Measurements from ENCODE around the gene SNX5. TPM values are rescaled to one million over a fixed set of nuclear protein-coding genes. Genes with fewer than 3 reads are reported as not detected.

Gene SNX5
- total and polyA plus RNA-seq, 2 of the 13 experiments (the other 11 are each of a cell fraction or from before 2014, with no cell fraction given) = 664 to 1,040 TPM

- TF ChIP-seq HNF4G (IDR thresholded peaks at IDR 0.05; ENCODE audit: borderline replicate concordance, low read depth, low read length) (peak; percentile 51; the same call in 1 of the 2 replicates), HNF4G (CRISPR knock-in tag; IDR thresholded peaks at IDR 0.05; ENCODE audit: borderline replicate concordance, low read depth) (no peak), ZNF570 (CRISPR knock-in tag; IDR thresholded peaks at IDR 0.05; ENCODE audit: borderline replicate concordance) (no peak), ZNF792 (CRISPR knock-in tag; IDR thresholded peaks at IDR 0.05) (no peak), FOXP1 (IDR thresholded peaks at IDR 0.05) (no peak), FOXP1 (CRISPR knock-in tag; IDR thresholded peaks at IDR 0.05) (0 out of 2 replicates have a peak, but pooled peaks have one; percentile 24), FLYWCH1 (CRISPR knock-in tag; IDR thresholded peaks at IDR 0.05) (no peak), CHCHD3 (CRISPR knock-in tag; IDR thresholded peaks at IDR 0.05) (no peak), CREM (IDR thresholded peaks at IDR 0.05) (no peak), CREM (CRISPR knock-in tag; IDR thresholded peaks at IDR 0.05) (no peak), FOXK2 (IDR thresholded peaks at IDR 0.05) (no peak), TEAD2 (CRISPR knock-in tag; IDR thresholded peaks at IDR 0.05) (0 out of 2 replicates have a peak, but pooled peaks have one; percentile 39), ZNF235 (CRISPR knock-in tag; IDR thresholded peaks at IDR 0.05; ENCODE audit: borderline replicate concordance) (no peak), ZNF317 (CRISPR knock-in tag; IDR thresholded peaks at IDR 0.05) (no peak), IKZF5 (CRISPR knock-in tag; IDR thresholded peaks at IDR 0.05) (0 out of 2 replicates have a peak, but pooled peaks have one; percentile 43)
- TF ChIP-seq, protein P1, sequence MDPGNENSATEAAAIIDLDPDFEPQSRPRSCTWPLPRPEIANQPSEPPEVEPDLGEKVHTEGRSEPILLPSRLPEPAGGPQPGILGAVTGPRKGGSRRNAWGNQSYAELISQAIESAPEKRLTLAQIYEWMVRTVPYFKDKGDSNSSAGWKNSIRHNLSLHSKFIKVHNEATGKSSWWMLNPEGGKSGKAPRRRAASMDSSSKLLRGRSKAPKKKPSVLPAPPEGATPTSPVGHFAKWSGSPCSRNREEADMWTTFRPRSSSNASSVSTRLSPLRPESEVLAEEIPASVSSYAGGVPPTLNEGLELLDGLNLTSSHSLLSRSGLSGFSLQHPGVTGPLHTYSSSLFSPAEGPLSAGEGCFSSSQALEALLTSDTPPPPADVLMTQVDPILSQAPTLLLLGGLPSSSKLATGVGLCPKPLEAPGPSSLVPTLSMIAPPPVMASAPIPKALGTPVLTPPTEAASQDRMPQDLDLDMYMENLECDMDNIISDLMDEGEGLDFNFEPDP (CRISPR knock-in tag; conservative IDR thresholded peaks at IDR 0.05) = no peak
- TF ChIP-seq, protein P2, sequence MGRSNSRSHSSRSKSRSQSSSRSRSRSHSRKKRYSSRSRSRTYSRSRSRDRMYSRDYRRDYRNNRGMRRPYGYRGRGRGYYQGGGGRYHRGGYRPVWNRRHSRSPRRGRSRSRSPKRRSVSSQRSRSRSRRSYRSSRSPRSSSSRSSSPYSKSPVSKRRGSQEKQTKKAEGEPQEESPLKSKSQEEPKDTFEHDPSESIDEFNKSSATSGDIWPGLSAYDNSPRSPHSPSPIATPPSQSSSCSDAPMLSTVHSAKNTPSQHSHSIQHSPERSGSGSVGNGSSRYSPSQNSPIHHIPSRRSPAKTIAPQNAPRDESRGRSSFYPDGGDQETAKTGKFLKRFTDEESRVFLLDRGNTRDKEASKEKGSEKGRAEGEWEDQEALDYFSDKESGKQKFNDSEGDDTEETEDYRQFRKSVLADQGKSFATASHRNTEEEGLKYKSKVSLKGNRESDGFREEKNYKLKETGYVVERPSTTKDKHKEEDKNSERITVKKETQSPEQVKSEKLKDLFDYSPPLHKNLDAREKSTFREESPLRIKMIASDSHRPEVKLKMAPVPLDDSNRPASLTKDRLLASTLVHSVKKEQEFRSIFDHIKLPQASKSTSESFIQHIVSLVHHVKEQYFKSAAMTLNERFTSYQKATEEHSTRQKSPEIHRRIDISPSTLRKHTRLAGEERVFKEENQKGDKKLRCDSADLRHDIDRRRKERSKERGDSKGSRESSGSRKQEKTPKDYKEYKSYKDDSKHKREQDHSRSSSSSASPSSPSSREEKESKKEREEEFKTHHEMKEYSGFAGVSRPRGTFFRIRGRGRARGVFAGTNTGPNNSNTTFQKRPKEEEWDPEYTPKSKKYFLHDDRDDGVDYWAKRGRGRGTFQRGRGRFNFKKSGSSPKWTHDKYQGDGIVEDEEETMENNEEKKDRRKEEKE (IDR thresholded peaks at IDR 0.05) = no peak
- TF ChIP-seq, protein P3, sequence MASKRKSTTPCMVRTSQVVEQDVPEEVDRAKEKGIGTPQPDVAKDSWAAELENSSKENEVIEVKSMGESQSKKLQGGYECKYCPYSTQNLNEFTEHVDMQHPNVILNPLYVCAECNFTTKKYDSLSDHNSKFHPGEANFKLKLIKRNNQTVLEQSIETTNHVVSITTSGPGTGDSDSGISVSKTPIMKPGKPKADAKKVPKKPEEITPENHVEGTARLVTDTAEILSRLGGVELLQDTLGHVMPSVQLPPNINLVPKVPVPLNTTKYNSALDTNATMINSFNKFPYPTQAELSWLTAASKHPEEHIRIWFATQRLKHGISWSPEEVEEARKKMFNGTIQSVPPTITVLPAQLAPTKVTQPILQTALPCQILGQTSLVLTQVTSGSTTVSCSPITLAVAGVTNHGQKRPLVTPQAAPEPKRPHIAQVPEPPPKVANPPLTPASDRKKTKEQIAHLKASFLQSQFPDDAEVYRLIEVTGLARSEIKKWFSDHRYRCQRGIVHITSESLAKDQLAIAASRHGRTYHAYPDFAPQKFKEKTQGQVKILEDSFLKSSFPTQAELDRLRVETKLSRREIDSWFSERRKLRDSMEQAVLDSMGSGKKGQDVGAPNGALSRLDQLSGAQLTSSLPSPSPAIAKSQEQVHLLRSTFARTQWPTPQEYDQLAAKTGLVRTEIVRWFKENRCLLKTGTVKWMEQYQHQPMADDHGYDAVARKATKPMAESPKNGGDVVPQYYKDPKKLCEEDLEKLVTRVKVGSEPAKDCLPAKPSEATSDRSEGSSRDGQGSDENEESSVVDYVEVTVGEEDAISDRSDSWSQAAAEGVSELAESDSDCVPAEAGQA (IDR thresholded peaks at IDR 0.05; ENCODE audit: low read depth) = no peak
- TF ChIP-seq, protein P3 (CRISPR knock-in tag; IDR thresholded peaks at IDR 0.05; ENCODE audit: borderline replicate concordance) = no peak
These were observed 43.3 kb downstream of the SNX5 start (continued) for GRCh38 chr20:17925141-17925939.
